GM06990 (cell line): Measurements from ENCODE around the gene CUX1.

ENCODE experiments used
- DNase-seq: peaks from one replicate; pipeline ENCODE4 v3.0.0-alpha.2; 2011; ENCODE audit not compliant: insufficient read length; ENCODE audit errors: extremely low read depth
- H3K27me3 ChIP-seq: replicated peaks from 2 replicates; pipeline ENCODE4 v1.6.0; 2011; ENCODE audit warnings: low read length; ENCODE audit not compliant: control insufficient read depth, insufficient read depth
- H3K36me3 ChIP-seq: 2 replicates; pipeline ENCODE4 v1.5.1; 2011; ENCODE audit warnings: low read length; ENCODE audit not compliant: control insufficient read depth, insufficient read depth
- H3K4me3 ChIP-seq: replicated peaks from 2 replicates; pipeline ENCODE4 v1.5.1; 2011; ENCODE audit warnings: low read depth, mild to moderate bottlenecking, control low read depth, low read length
- TF ChIP-seq, protein P1 (sequence below): IDR thresholded peaks from 2 replicates; pipeline ENCODE4 v1.5.1; 2011; ENCODE audit warnings: low read length, control low read depth, mild to moderate bottlenecking, inconsistent platforms; ENCODE audit not compliant: insufficient read depth, poor library complexity, severe bottlenecking

Gene CUX1

DNA sequence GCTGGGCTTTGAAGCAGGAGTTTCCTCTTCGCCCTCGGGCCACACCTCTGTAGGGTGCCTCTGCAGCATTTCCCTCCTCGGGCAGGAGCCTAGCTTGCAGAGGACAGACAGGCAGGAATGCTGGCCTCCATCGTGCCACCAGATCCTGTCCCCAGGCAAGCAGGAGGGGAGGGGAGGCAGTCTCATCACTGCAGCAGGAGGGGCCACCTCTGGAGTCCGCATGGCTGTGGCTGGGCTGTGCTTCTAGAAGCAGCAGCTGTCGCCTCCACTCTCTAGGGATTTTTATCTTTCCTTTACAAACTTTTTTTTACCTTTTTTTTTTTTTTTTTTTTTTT, 181.4 kb downstream of the CUX1 start:
- H3K4me3 ChIP-seq: no peak overlapping the region
- H3K27me3 ChIP-seq: no peaks in the 10 kb centered on the region
- DNase-seq: no peak
- H3K36me3 ChIP-seq: no peaks in the 10 kb centered on the region; the same call in 1 of the 2 replicates
- TF ChIP-seq, protein P1, sequence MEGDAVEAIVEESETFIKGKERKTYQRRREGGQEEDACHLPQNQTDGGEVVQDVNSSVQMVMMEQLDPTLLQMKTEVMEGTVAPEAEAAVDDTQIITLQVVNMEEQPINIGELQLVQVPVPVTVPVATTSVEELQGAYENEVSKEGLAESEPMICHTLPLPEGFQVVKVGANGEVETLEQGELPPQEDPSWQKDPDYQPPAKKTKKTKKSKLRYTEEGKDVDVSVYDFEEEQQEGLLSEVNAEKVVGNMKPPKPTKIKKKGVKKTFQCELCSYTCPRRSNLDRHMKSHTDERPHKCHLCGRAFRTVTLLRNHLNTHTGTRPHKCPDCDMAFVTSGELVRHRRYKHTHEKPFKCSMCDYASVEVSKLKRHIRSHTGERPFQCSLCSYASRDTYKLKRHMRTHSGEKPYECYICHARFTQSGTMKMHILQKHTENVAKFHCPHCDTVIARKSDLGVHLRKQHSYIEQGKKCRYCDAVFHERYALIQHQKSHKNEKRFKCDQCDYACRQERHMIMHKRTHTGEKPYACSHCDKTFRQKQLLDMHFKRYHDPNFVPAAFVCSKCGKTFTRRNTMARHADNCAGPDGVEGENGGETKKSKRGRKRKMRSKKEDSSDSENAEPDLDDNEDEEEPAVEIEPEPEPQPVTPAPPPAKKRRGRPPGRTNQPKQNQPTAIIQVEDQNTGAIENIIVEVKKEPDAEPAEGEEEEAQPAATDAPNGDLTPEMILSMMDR: no peak

GRCh38 chr7:101999393-101999792, 182.0 kb downstream of the CUX1 start:
- TF ChIP-seq, protein P1: no peak
- Histone ChIP-seq H3K4me3 (no peak overlapping the region), H3K36me3 (no peaks in the 10 kb centered on the region; the same call in 1 of the 2 replicates), H3K27me3 (no peaks in the 10 kb centered on the region)
- no peak for DNase-seq

GRCh38 chr7:102000123-102000522, 182.7 kb downstream of the CUX1 start:
- Histone ChIP-seq H3K4me3 (no peak overlapping the region), H3K36me3 (no peaks in the 10 kb centered on the region; the same call in 1 of the 2 replicates), H3K27me3 (no peaks in the 10 kb centered on the region)
- DNase-seq: no peak
- TF ChIP-seq, protein P1: no peak

GRCh38 chr7:102004229-102004628, 186.8 kb downstream of the CUX1 start:
- no peaks in the 10 kb centered on the region for H3K27me3 ChIP-seq
- TF ChIP-seq, protein P1: no peak
- H3K4me3 ChIP-seq: no peak overlapping the region
- no peaks in the 10 kb centered on the region for H3K36me3 ChIP-seq
- no peak for DNase-seq

DNA sequence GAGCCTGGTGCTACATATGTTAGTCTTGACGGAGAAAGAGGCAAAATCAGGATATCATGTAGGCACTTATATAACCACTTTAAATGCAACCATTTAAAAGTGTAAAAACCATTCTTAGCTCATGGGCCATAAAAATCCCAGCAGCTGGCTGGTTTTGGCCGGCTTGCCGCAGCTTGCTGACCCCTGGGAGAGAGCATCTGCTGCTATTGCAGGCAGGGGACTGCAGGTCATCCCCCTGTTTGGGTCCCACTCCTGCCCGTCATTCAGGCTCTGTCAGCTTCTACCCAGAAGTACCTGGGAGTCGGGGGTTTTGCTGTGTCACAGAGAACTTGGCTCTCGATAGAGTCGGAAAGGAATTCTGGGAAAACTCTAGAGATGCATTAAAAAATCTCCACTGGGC, 187.4 kb downstream of the CUX1 start:
- TF ChIP-seq, protein P1: no peak
- H3K36me3 ChIP-seq: no peaks in the 10 kb centered on the region
- no peak overlapping the region for H3K4me3 ChIP-seq
- no peaks in the 10 kb centered on the region for H3K27me3 ChIP-seq
- no peak for DNase-seq

DNA sequence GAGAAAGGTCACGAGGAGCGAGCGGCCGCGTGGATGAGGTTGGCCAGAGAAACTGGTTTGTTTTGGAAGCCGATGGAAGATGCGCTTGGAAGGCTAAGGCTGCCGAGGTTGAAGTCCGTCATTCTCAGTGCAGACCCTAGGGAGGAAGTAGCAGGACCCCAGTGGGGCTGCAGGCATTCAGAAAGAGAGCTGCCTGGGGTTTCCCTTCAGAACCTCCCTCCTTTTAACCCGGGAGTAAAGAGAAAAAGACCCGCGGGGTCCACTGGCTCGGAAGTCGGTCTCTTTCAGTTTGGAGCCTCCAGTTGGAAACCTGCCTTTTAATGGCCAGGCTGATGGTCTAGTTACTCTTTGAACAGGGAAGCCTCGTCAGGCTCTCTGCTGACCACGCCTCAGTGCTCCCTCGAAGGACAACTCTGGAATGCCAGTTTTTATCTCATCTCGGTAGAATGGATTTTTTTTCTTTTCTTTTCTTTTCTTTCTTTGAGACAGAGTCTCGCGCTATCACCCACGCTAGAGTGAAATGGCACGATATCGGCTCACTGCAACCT, 188.6 kb downstream of the CUX1 start:
- H3K4me3 ChIP-seq: no peak overlapping the region
- H3K36me3 ChIP-seq: no peaks in the 10 kb centered on the region
- DNase-seq: no peak
- no peaks in the 10 kb centered on the region for H3K27me3 ChIP-seq
- TF ChIP-seq, protein P1: no peak
